AG09309 (cell line): ENCODE data around the gene GPR183.

Experiments used
- DNase-seq: peaks from one replicate; pipeline ENCODE4 v3.0.0-alpha.2; 2010; ENCODE audit warnings: low read depth
- H3K4me3 ChIP-seq: 2 replicates; pipeline ENCODE4 v1.5.1; 2011; ENCODE audit warnings: mild to moderate bottlenecking, low read depth, low read length, moderate library complexity; ENCODE audit not compliant: control insufficient read depth
- CTCF ChIP-seq: IDR thresholded peaks from 2 replicates; pipeline ENCODE4 v1.5.1; 2011; ENCODE audit warnings: mild to moderate bottlenecking, low read depth, low read length, inconsistent platforms; ENCODE audit not compliant: insufficient read depth, control insufficient read depth; ENCODE audit errors: missing control alignments

GPR183 gene

GRCh38 chr13:99287551-99287950 lies 19.6 kb downstream of the GPR183 start:
- no peak for TF ChIP-seq CTCF
- no peak overlapping the region for H3K4me3 ChIP-seq
- no peak for DNase-seq

- no peak for TF ChIP-seq CTCF
- no peak for DNase-seq
- H3K4me3 ChIP-seq = no peak overlapping the region
Observed at GRCh38 chr13:99285432-99286182, 21.6 kb downstream of the GPR183 start.

- no peak for TF ChIP-seq CTCF
- DNase-seq = no peak
- no peak overlapping the region for H3K4me3 ChIP-seq
Observed at GRCh38 chr13:99282264-99283231, 24.7 kb downstream of the GPR183 start.

GRCh38 chr13:99281811-99282263 lies 25.4 kb downstream of the GPR183 start:
- no peak for DNase-seq
- H3K4me3 ChIP-seq = no peak overlapping the region
- TF ChIP-seq CTCF = no peak

GRCh38 chr13:99280166-99280565 lies 27.0 kb downstream of the GPR183 start:
- DNase-seq = peak; percentile 86
- TF ChIP-seq CTCF = no peak
- H3K4me3 ChIP-seq = no peak overlapping the region

GRCh38 chr13:99279637-99280036 lies 27.6 kb downstream of the GPR183 start:
- no peak overlapping the region for H3K4me3 ChIP-seq
- DNase-seq = no peak
- TF ChIP-seq CTCF = no peak
